Measurements from ENCODE around the gene FMO4.

FMO4 gene

DNA sequence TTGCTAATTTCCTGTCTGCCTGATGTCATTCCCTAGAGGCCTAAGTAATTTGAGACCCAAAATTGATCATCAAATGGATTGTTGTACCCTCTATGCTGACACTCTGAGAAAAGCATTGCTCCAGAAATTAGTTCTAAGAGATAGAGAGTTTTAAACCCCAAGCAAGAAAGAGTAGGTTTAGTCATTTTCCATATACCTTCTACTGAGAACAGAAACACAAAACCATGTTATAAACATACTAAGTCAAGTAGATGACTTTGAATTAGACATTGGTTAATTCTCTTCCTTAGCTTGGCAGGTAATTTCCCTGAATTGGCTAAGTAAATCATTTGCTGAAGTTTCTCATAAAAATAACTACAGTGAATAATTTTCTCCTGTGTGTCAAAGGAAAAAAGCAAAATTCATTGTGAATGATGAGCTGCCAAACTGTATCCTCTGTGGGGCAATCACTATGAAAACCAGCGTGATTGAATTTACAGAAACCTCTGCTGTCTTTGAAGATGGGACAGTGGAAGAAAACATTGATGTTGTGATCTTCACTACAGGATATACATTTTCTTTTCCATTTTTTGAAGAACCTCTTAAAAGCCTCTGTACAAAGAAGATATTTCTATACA is 20.1 kb downstream of the FMO4 start:
- TF ChIP-seq EGR1 (IDR thresholded peaks at IDR 0.05) (no peak), FOXM1 (IDR thresholded peaks at IDR 0.05; ENCODE audit: borderline replicate concordance, low read depth) (no peak), TAF1 (IDR thresholded peaks at IDR 0.05; ENCODE audit: low read depth) (no peak), TEAD4 (IDR thresholded peaks at IDR 0.05) (no peak), CREB1 (IDR thresholded peaks at IDR 0.05; ENCODE audit: low read depth) (no peak), ZBTB7A (IDR thresholded peaks at IDR 0.05; ENCODE audit: low read depth) (no peak), CEBPB (IDR thresholded peaks at IDR 0.05) (no peak), EP300 (IDR thresholded peaks at IDR 0.05; ENCODE audit: borderline replicate concordance) (no peak), TCF12 (IDR thresholded peaks at IDR 0.05; ENCODE audit: low read depth) (no peak)
- TF ChIP-seq, protein P1, sequence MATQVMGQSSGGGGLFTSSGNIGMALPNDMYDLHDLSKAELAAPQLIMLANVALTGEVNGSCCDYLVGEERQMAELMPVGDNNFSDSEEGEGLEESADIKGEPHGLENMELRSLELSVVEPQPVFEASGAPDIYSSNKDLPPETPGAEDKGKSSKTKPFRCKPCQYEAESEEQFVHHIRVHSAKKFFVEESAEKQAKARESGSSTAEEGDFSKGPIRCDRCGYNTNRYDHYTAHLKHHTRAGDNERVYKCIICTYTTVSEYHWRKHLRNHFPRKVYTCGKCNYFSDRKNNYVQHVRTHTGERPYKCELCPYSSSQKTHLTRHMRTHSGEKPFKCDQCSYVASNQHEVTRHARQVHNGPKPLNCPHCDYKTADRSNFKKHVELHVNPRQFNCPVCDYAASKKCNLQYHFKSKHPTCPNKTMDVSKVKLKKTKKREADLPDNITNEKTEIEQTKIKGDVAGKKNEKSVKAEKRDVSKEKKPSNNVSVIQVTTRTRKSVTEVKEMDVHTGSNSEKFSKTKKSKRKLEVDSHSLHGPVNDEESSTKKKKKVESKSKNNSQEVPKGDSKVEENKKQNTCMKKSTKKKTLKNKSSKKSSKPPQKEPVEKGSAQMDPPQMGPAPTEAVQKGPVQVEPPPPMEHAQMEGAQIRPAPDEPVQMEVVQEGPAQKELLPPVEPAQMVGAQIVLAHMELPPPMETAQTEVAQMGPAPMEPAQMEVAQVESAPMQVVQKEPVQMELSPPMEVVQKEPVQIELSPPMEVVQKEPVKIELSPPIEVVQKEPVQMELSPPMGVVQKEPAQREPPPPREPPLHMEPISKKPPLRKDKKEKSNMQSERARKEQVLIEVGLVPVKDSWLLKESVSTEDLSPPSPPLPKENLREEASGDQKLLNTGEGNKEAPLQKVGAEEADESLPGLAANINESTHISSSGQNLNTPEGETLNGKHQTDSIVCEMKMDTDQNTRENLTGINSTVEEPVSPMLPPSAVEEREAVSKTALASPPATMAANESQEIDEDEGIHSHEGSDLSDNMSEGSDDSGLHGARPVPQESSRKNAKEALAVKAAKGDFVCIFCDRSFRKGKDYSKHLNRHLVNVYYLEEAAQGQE (IDR thresholded peaks at IDR 0.05; ENCODE audit: low read depth) = no peak

DNA sequence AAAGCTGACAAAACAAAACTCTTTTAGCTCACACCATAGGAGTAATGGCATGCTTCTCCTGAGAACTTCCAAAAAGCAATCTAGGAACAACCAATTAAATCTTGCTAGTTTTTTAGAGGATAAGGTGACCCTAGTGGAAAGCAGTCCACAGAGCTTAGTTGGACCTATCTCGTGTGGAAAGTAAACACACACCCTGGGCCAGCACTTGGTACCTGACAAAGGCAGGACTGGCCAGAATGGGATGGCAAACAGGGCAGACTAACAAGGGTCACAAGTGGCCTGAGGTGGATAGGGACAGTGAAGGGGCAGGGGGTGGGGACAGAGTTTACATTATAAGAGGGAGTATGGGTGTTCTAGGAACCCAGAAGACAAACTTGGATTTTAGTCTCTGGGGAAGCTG is 22.0 kb downstream of the FMO4 start:
- TF ChIP-seq RAD21 (IDR thresholded peaks at IDR 0.05; ENCODE audit: low read depth) (no peak), EP300 (IDR thresholded peaks at IDR 0.05; ENCODE audit: borderline replicate concordance) (no peak), TEAD4 (IDR thresholded peaks at IDR 0.05) (no peak)
- TF ChIP-seq, protein P2, sequence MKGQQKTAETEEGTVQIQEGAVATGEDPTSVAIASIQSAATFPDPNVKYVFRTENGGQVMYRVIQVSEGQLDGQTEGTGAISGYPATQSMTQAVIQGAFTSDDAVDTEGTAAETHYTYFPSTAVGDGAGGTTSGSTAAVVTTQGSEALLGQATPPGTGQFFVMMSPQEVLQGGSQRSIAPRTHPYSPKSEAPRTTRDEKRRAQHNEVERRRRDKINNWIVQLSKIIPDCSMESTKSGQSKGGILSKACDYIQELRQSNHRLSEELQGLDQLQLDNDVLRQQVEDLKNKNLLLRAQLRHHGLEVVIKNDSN (IDR thresholded peaks at IDR 0.05) = no peak
- TF ChIP-seq, protein P1 (IDR thresholded peaks at IDR 0.05; ENCODE audit: low read depth) = no peak

DNA sequence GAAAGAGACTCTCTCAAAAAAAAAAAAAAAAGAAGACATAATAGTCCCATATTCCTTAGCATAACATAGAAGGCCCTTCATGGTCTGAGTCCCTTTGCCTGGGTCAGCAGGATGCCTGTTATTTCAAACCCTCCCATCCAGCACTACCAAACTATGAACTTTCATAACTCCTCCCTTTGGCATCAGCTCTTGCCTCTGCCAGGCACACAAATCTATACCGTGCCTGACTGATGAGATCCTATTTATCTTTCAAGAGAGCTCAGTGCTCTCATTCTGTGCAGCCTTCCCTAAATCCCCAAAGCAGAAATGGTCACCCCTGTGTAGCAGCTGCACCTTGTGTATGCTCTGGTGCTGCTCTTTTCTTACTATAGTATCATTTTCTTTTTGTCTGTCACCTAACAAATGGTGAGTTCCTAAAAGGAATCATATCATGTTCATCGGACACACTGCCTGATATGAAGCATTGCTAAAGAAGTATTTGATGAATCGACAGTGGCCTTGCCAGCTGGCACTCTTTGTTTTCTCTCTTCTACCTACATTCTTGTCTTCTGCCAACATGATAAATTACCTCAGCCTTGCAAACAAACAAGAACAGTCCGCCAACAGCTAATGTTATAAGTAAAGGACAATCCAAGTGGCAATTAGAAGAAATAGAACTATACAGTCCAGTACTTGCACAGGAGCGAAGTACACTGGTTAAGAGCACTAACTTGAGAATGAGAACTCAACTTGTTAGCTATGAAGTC is 29.9 kb downstream of the FMO4 start:
- TF ChIP-seq TCF12 (IDR thresholded peaks at IDR 0.05; ENCODE audit: low read depth) = no peak
- no peak for TF ChIP-seq RAD21 (IDR thresholded peaks at IDR 0.05; ENCODE audit: low read depth)
- no peak for TF ChIP-seq YY1 (IDR thresholded peaks at IDR 0.05; ENCODE audit: low read depth)
- no peak for TF ChIP-seq FOXM1 (IDR thresholded peaks at IDR 0.05; ENCODE audit: borderline replicate concordance, low read depth)
- no peak for TF ChIP-seq CREB1 (IDR thresholded peaks at IDR 0.05; ENCODE audit: low read depth)
- TF ChIP-seq, protein P1 (IDR thresholded peaks at IDR 0.05; ENCODE audit: low read depth) = no peak
- no peak for TF ChIP-seq NFIC (IDR thresholded peaks at IDR 0.05)
- TF ChIP-seq EP300 (IDR thresholded peaks at IDR 0.05; ENCODE audit: borderline replicate concordance) = no peak
- TF ChIP-seq, protein P2 (IDR thresholded peaks at IDR 0.05) = no peak
- no peak for TF ChIP-seq CEBPB (IDR thresholded peaks at IDR 0.05)
- TF ChIP-seq TEAD4 (IDR thresholded peaks at IDR 0.05) = no peak
- TF ChIP-seq ZBTB7A (IDR thresholded peaks at IDR 0.05; ENCODE audit: low read depth) = no peak
- TF ChIP-seq EGR1 (IDR thresholded peaks at IDR 0.05) = no peak
- TF ChIP-seq TAF1 (IDR thresholded peaks at IDR 0.05; ENCODE audit: low read depth) = no peak
- TF ChIP-seq, protein P3, sequence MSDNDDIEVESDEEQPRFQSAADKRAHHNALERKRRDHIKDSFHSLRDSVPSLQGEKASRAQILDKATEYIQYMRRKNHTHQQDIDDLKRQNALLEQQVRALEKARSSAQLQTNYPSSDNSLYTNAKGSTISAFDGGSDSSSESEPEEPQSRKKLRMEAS (IDR thresholded peaks at IDR 0.05) = no peak

DNA sequence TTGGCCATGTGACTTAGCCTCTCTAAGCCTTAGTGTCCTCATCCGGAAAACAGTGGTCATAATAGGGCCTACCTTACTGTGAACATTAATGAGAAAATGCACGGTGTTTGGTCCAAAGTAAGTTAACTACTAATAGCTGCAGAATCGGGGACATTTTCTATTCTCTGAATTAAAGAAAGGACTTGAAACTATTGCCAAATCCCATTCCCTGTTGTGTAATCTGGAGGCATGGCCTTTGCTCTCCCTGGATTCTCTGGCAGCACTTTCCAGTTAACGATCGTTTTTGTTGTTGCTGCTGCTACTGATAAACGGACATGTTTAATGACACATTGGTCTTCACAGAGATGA is 30.5 kb downstream of the FMO4 start:
- no peak for TF ChIP-seq YY1 (IDR thresholded peaks at IDR 0.05; ENCODE audit: low read depth)
- no peak for TF ChIP-seq TAF1 (IDR thresholded peaks at IDR 0.05; ENCODE audit: low read depth)
- TF ChIP-seq CREB1 (IDR thresholded peaks at IDR 0.05; ENCODE audit: low read depth) = no peak

DNA sequence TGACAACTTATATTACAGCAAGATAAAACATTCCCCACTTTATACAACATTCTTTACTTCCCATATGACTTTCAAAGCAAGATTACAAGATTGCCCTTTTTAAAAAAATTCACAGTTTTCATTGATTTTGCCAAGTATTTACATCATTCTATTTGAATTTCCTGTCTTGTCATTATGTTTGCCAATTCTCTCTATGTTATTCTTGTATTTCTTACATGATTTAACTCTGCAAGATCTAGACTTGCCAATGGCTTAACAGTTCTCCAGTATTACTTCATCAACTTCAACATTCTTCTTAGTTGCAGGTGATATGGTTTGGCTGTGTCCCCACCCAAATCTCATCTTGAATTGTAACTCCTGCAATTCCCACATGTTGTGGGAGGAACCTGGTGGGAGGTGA is 31.6 kb downstream of the FMO4 start:
- TF ChIP-seq, protein P1 (IDR thresholded peaks at IDR 0.05; ENCODE audit: low read depth) = no peak
- TF ChIP-seq, protein P3 (IDR thresholded peaks at IDR 0.05) = no peak
- TF ChIP-seq TEAD4 (IDR thresholded peaks at IDR 0.05) (no peak), CEBPB (IDR thresholded peaks at IDR 0.05) (no peak), NFIC (IDR thresholded peaks at IDR 0.05) (no peak), TAF1 (IDR thresholded peaks at IDR 0.05; ENCODE audit: low read depth) (no peak), EGR1 (IDR thresholded peaks at IDR 0.05) (no peak), ZBTB7A (IDR thresholded peaks at IDR 0.05; ENCODE audit: low read depth) (no peak), TCF12 (IDR thresholded peaks at IDR 0.05; ENCODE audit: low read depth) (no peak), EP300 (IDR thresholded peaks at IDR 0.05; ENCODE audit: borderline replicate concordance) (no peak), CREB1 (IDR thresholded peaks at IDR 0.05; ENCODE audit: low read depth) (no peak), YY1 (IDR thresholded peaks at IDR 0.05; ENCODE audit: low read depth) (no peak), RAD21 (IDR thresholded peaks at IDR 0.05; ENCODE audit: low read depth) (no peak), FOXM1 (IDR thresholded peaks at IDR 0.05; ENCODE audit: borderline replicate concordance, low read depth) (no peak)
- TF ChIP-seq, protein P2 (IDR thresholded peaks at IDR 0.05) = no peak

All from Ishikawa (cell line).